ENCODE measurements around the gene INPP4A.

INPP4A gene

DNA sequence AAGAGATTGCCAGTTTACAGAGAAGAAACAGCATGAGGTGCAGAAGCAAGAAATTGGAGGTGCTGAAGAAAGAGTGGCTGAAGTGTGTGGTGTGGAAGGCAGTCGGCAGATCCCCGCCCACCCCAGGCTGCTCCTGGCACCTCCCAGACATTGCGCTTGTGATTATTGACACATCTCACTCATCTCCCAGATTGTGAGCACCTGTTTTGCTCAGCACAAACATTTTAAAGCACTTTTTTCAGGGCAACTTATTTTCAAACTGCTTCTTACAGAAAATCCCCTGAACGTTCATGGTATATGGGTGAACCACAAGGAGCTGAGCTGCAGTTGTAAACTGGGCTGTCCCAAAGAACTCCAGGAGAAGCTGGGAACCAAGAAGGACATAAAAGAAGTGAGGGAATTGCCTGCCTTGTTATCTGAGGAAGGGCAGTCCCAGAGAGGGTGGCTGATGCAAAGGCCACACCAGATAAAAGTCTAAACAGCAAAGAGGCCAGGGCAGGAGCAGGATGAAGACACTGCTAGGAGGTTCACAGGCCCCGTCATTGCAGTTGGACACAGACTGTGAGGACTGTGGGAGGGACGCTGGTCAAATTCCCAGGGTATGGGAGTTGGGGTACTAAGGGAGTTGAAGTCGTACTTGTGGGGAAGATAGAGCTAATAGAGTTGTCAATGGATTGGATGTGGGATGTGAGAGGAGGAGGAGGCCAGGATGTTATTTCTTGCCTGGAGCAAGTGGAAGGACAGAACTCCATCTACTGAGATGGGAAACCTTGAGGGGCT is 65.1 kb downstream of the INPP4A start:
- no peak overlapping the region for H3K4me3 ChIP-seq (ENCODE audit: severe bottlenecking)

GRCh38 chr2:98510322-98510662 is 65.6 kb downstream of the INPP4A start:
- Histone ChIP-seq H3K9me3 (ENCODE audit: severe bottlenecking) (no peaks in the 10 kb centered on the region), H3K4me3 (ENCODE audit: severe bottlenecking) (no peak overlapping the region), H3K27ac (ENCODE audit: poor library complexity, severe bottlenecking) (no peak overlapping the region), H3K27me3 (ENCODE audit: insufficient read depth, poor library complexity, severe bottlenecking) (no peaks in the 10 kb centered on the region), H3K4me1 (ENCODE audit: insufficient read depth, poor library complexity, severe bottlenecking) (peaks cover 4% of the 10 kb centered on the region), H3K36me3 (ENCODE audit: low read depth) (no peaks in the 10 kb centered on the region)
- DNase-seq (ENCODE audit: low spot score) = no peak
- ATAC-seq (ENCODE audit: low read depth) = no peak
- no peak for TF ChIP-seq CTCF (IDR thresholded peaks at IDR 0.05; ENCODE audit: poor library complexity, severe bottlenecking)

More for the DNA sequence above, 65.1 kb downstream of the INPP4A start:
- TF ChIP-seq CTCF (IDR thresholded peaks at IDR 0.05; ENCODE audit: poor library complexity, severe bottlenecking) = no peak
- Histone ChIP-seq H3K27me3 (ENCODE audit: insufficient read depth, poor library complexity, severe bottlenecking) (no peaks in the 10 kb centered on the region), H3K9me3 (ENCODE audit: severe bottlenecking) (no peaks in the 10 kb centered on the region), H3K4me1 (ENCODE audit: insufficient read depth, poor library complexity, severe bottlenecking) (peaks cover 4% of the 10 kb centered on the region), H3K27ac (ENCODE audit: poor library complexity, severe bottlenecking) (no peak overlapping the region), H3K36me3 (ENCODE audit: low read depth) (no peaks in the 10 kb centered on the region)
- ATAC-seq (ENCODE audit: low read depth) (no peak), DNase-seq (ENCODE audit: low spot score) (no peak)

DNA sequence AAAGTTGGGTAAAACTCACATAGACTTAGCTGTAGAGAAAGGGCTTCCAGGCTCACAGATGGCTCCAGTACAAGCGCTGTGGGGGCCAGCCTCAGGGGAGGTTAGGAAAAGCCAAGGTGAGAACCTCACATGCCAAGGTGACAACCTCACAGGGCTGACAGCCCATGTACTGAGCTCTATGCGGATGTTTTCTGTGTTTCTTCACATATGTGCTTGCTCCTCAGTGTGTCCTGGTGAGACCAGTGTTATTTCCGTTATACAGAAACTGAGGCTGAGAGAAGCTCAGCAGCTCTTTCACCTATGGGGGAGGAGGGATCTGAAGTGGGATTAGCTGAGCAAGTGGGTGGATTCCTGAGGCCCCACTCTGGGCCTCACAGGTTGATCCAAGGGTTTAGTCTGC is 67.3 kb downstream of the INPP4A start:
- H3K4me3 ChIP-seq (ENCODE audit: severe bottlenecking) = no peak overlapping the region
- DNase-seq (ENCODE audit: low spot score) (no peak), ATAC-seq (ENCODE audit: low read depth) (no peak)
- no peaks in the 10 kb centered on the region for H3K27me3 ChIP-seq (ENCODE audit: insufficient read depth, poor library complexity, severe bottlenecking)
- no peak overlapping the region for H3K27ac ChIP-seq (ENCODE audit: poor library complexity, severe bottlenecking)
- no peaks in the 10 kb centered on the region for H3K4me1 ChIP-seq (ENCODE audit: insufficient read depth, poor library complexity, severe bottlenecking)
- TF ChIP-seq CTCF (IDR thresholded peaks at IDR 0.05; ENCODE audit: poor library complexity, severe bottlenecking) = no peak
- no peaks in the 10 kb centered on the region for H3K9me3 ChIP-seq (ENCODE audit: severe bottlenecking)
- no peaks in the 10 kb centered on the region for H3K36me3 ChIP-seq (ENCODE audit: low read depth)

- Histone ChIP-seq H3K36me3 (ENCODE audit: low read depth) (no peaks in the 10 kb centered on the region), H3K27me3 (ENCODE audit: insufficient read depth, poor library complexity, severe bottlenecking) (no peaks in the 10 kb centered on the region), H3K4me1 (ENCODE audit: insufficient read depth, poor library complexity, severe bottlenecking) (no peaks in the 10 kb centered on the region), H3K9me3 (ENCODE audit: severe bottlenecking) (no peaks in the 10 kb centered on the region), H3K4me3 (ENCODE audit: severe bottlenecking) (no peak overlapping the region), H3K27ac (ENCODE audit: poor library complexity, severe bottlenecking) (no peak overlapping the region)
- no peak for ATAC-seq (ENCODE audit: low read depth)
- no peak for DNase-seq (ENCODE audit: low spot score)
- no peak for TF ChIP-seq CTCF (IDR thresholded peaks at IDR 0.05; ENCODE audit: poor library complexity, severe bottlenecking)
These were observed 68.0 kb downstream of the INPP4A start for GRCh38 chr2:98512699-98513098.

- TF ChIP-seq CTCF (IDR thresholded peaks at IDR 0.05; ENCODE audit: poor library complexity, severe bottlenecking) = no peak
- no peaks in the 10 kb centered on the region for H3K4me1 ChIP-seq (ENCODE audit: insufficient read depth, poor library complexity, severe bottlenecking)
These were observed 69.5 kb downstream of the INPP4A start for GRCh38 chr2:98514096-98514639.

More at GRCh38 chr2:98514096-98514639, 69.5 kb downstream of the INPP4A start:
- Histone ChIP-seq H3K27ac (ENCODE audit: poor library complexity, severe bottlenecking) (no peak overlapping the region), H3K27me3 (ENCODE audit: insufficient read depth, poor library complexity, severe bottlenecking) (no peaks in the 10 kb centered on the region), H3K9me3 (ENCODE audit: severe bottlenecking) (no peaks in the 10 kb centered on the region), H3K36me3 (ENCODE audit: low read depth) (no peaks in the 10 kb centered on the region), H3K4me3 (ENCODE audit: severe bottlenecking) (no peak overlapping the region)
- ATAC-seq (ENCODE audit: low read depth) (no peak), DNase-seq (ENCODE audit: low spot score) (no peak)

Data from RWPE2 (cell line).